HG03095 (cell line): ENCODE measurements around the gene SLC22A4.

Experiments used
- ATAC-seq: cut with Tn5 transposase; IDR thresholded peaks from one replicate; pipeline ENCODE4 v1.9.1; 2021; ENCODE audit warnings: moderate library complexity; ENCODE audit not compliant: unreplicated experiment

SLC22A4 gene

GRCh38 chr5:132262882-132263547, 31.2 kb upstream of the SLC22A4 start:
- no peak for ATAC-seq

GRCh38 chr5:132263548-132264261, 30.5 kb upstream of the SLC22A4 start:
- no peak for ATAC-seq

- no peak for ATAC-seq
These were observed 29.5 kb upstream of the SLC22A4 start for GRCh38 chr5:132264546-132265335.

GRCh38 chr5:132265336-132266030, 28.7 kb upstream of the SLC22A4 start:
- ATAC-seq = no peak

- ATAC-seq = no peak
These were observed 28.0 kb upstream of the SLC22A4 start for GRCh38 chr5:132266031-132266835.

GRCh38 chr5:132266836-132267160, 27.4 kb upstream of the SLC22A4 start:
- no peak for ATAC-seq

- no peak for ATAC-seq
These were observed 26.9 kb upstream of the SLC22A4 start for GRCh38 chr5:132267166-132267739.

GRCh38 chr5:132267931-132268768, 26.0 kb upstream of the SLC22A4 start:
- no peak for ATAC-seq

GRCh38 chr5:132268769-132269551, 25.2 kb upstream of the SLC22A4 start:
- ATAC-seq = peak; percentile 85

- ATAC-seq = no peak
These were observed 24.4 kb upstream of the SLC22A4 start for GRCh38 chr5:132269635-132270334.

- no peak for ATAC-seq
These were observed 23.9 kb upstream of the SLC22A4 start for GRCh38 chr5:132270335-132270665.

GRCh38 chr5:132270706-132271105, 23.5 kb upstream of the SLC22A4 start:
- no peak for ATAC-seq

- ATAC-seq = no peak
These were observed 22.6 kb upstream of the SLC22A4 start for GRCh38 chr5:132271251-132272246.

- ATAC-seq = no peak
These were observed 21.6 kb upstream of the SLC22A4 start for GRCh38 chr5:132272311-132273210.

- no peak for ATAC-seq
These were observed 20.6 kb upstream of the SLC22A4 start for GRCh38 chr5:132273631-132274030.
